Mucosa of descending colon (tissue), 3 donors: ENCODE results near the gene CAPN10. TPM values are rescaled to one million over a fixed set of nuclear protein-coding genes. Genes with fewer than 3 reads are reported as not detected.

Experiments used
- ATAC-seq: fragments of 200-7000 bp; cut with Tn5 transposase; one replicate; pipeline ENCODE4 v1.9.1; 2020; ENCODE audit warnings: mild to moderate bottlenecking, moderate library complexity
- DNase-seq, 3 donors: peaks; one replicate each; pipeline ENCODE4 v3.0.0-alpha.2; 2020
- H3K36me3 ChIP-seq: fragments of 200-600 bp; one replicate; pipeline ENCODE4 v1.8.0; 2021; ENCODE audit warnings: low read depth, mild to moderate bottlenecking
- H3K4me1 ChIP-seq: fragments of 200-600 bp; one replicate; pipeline ENCODE4 v1.8.0; 2021; ENCODE audit warnings: low read depth, mild to moderate bottlenecking
- H3K4me3 ChIP-seq: fragments of 200-600 bp; one replicate; pipeline ENCODE4 v1.8.0; 2021; ENCODE audit warnings: mild to moderate bottlenecking
- H3K9me3 ChIP-seq: fragments of 200-600 bp; one replicate; pipeline ENCODE4 v1.8.0; 2021; ENCODE audit warnings: mild to moderate bottlenecking
- CTCF ChIP-seq: fragments of 200-600 bp; IDR thresholded peaks from one replicate; pipeline ENCODE4 v1.8.0; 2022; ENCODE audit warnings: antibody characterized with exemption, mild to moderate bottlenecking
- intact Hi-C, 2 donors: fragments of 100-400 bp; cut with DNase I in 1 of 2; cut with micrococcal nuclease in 1 of 2; formaldehyde crosslinking; loops; one replicate each; pipeline versions ENCODE4 v1.11.0 to v1.11.1; 2022; cut with DNase I, micrococcal nuclease
- total RNA-seq, 3 donors: library from RNA; stranded (reverse); fragmentation: NEBNext Ultra II Directional in 2 of 3; extraction: Animal tissue kit (Norgen Biotek cat#: 25700) in 2 of 3; gene quantifications; one replicate each; pipeline versions ENCODE4 v1.2.1 to v1.2.4, GENCODE V29; 2021 to 2023
- donor health status: DM: no; HTN: no; CAD: no; lungs with moderate emphysema.
- donor health status: DM: no; HTN: no; CAD: no.
- donor health status: DM: no; HTN: yes; CAD: no.

Gene CAPN10
- total RNA-seq, 3 donors from 2014 or later: 34.0 to 55.5 (median 40.4) TPM

DNA sequence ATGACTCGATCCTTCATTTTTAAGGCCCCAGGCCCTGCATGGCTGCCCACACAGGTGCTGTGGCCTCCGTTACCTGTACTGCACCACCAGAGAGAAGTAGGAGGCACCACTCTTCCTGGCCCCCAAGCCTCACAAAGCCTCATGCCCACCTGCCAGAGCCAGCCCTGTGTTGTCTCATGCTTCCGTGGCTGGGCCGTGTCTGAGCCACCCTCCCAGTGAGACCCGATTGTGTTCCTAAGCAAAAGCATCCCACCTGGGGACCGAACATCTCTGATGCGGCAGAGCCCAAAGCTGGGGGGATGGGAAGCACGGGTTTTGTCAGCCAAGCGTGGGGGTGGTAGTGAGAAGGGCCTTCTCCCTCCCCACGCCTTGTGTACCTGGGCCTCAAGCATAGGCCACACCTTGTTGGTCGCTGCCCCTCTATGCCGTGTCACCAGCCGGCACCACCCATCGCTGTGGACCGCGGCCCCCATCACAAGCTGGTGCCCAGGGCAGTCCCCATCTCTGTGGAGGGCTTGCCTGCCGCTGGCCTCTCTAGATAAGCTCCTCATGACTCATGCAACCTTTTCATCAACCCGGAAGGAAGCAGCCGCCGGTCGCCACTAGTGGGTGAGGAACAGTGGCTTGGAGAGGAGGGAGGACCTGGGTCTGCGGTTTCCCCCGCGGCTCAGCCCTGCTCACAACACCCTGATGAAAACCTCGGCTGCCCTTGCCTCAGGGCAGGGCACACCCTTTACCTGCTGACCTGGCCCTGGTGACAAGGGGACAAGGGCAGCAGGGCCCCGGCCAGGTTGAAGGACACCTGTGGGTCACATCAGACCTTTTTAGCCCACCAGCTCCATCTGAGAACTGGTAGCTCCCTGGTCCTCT lies 21.0 kb upstream of the CAPN10 start:
- DNase-seq: peak; percentile 87 to 97 (median 89)
- Histone ChIP-seq H3K36me3 (no peaks in the 10 kb centered on the region), H3K4me3 (no peak overlapping the region), H3K4me1 (peaks cover 72% of the 10 kb centered on the region), H3K9me3 (no peaks in the 10 kb centered on the region)
- TF ChIP-seq CTCF: no peak
- intact Hi-C loops: no loop called here
- ATAC-seq: peak; percentile 54

DNA sequence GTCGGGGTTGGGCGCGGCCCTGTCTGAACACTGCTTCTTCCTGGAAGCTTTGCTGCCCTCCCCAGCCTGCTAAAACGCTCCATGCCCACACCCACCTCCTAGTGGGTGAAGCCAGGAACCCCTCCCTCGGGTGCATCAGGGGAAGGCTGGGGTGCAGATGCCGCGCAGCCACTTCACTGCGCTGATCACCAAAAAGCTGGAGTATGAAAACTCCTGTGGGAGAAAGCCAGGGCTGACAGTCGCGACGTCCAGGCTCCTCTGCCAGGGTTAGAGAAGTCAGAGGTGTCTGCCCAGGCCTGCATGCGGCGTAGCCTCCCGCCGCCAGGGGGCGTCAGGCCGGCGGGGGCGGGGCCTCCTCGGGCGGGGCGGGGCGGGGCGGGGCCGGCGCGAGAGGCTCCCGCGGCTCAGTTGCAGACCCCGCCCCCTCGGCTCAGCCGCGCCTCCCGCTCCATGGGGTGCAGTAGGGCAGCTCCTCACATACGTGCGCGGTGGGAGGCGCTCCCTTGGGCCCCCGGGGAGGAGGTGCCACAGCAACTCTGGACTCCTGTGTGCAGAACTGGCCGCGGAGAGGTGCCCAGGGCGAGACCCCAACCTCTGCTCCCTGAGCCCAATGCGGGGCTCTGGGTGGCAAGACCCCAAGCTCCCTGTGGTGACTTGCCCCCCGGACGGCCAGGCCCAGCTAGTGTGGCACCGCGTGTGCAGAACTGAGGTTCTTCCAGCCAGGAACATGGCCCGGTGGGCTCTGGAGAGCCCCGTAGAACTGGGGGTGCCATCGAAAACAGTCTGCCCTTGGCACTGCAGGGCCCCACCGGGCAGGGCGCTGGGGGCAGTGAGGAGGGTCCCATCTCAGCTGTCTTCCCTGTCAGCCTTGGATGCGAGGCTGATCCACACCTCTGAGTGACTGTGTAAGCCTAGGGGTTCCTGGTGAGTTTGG lies 20.1 kb upstream of the CAPN10 start:
- TF ChIP-seq CTCF: peak; percentile 96
- Histone ChIP-seq H3K4me1 (peaks cover 71% of the 10 kb centered on the region), H3K4me3 (no peak overlapping the region), H3K9me3 (no peaks in the 10 kb centered on the region), H3K36me3 (no peaks in the 10 kb centered on the region)
- ATAC-seq (peak; percentile 76), DNase-seq (peak; percentile 96 to 98 (median 97))
- intact Hi-C loops: no loop called here

DNA sequence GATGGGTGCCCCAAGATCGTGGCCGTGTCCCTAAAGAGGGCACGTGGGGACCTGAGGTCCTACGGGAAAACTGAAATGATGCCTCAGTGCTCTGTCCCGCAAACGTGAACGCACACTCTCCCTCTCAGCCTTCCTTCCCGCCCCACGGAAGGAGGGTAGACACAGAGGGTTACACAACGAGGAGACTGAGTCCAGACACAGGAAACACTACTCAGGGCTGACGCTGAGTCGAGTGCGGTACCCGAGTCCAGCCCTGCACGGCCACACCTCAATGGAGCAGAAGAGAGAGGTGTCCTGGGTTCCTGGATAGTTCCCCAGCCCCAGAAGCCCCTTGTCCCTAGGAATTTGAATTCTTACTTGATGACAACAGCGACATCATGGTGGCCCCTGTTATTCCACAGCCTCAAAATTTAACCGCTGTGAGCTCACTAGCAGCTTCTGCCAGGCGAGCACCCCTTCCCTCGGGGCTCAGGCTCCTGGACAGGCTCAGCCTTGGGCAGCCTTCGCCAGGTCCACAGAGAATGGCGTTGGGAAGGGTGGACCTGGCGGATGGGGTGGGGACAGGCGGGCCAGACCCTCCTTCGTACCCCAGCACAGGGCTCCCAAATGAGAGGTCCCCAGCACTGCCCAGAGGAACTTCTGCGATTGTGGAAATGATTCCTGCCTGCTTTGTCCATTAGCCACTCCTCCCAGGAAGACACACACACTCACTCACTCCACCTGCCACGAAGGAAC lies 19.2 kb upstream of the CAPN10 start:
- Histone ChIP-seq H3K4me3 (no peak overlapping the region), H3K4me1 (peaks cover 66% of the 10 kb centered on the region), H3K36me3 (peaks cover under 1% of the 10 kb centered on the region), H3K9me3 (no peaks in the 10 kb centered on the region)
- intact Hi-C loops: no loop called here
- peak; percentile 22 for ATAC-seq
- peak; percentile 48 to 73 (median 62) for DNase-seq
- TF ChIP-seq CTCF: no peak

DNA sequence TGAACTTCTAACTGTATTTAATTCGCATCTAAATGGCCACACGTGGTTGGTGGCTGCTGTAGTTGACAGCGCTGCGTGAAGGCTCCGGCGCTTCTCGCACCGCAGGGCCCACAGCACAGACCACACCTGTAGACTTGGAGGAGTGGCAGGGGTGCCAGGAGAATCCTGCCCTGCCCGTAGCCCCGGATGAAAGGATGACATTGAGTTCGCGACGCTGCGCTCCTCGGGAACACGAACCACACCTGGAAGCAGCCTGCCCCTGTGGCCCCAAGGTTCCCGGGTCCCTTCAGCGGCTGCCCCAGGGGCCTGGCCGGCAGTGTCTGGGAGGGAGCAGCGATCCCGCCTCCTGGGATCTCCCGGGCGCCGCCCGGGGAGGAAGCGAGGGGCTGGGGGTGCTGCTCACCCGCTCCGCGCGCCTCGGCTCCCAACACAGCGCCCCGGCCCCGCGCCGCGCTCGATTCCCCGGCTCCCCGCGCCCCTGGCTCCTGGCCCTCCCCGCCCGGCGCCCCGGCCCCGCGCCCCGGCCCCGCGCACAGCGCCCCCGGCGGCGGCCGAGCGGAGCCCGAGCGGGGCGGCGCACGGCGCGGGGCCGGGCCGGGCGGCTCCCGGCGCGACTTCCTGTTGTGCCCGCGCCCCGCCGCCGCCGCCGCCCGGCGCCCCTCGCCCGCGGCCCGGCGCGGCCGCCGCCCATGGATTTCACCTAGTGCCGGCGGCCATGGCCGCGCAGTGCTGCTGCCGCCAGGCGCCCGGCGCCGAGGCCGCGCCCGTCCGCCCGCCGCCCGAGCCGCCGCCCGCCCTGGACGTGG lies 18.5 kb upstream of the CAPN10 start, which contains the start of gene RNPEPL1:
Gene RNPEPL1 (plus strand): TSS at position 613 of the 806 bp plus-strand sequence. CDS start 103 bp downstream, at position 716.
- Histone ChIP-seq H3K4me1 (peaks cover 61% of the 10 kb centered on the region), H3K36me3 (peaks cover 3% of the 10 kb centered on the region), H3K4me3 (peak within 1 kb of the TSS; percentile 43), H3K9me3 (no peaks in the 10 kb centered on the region)
- peak; percentile 65 to 80 (median 77) for DNase-seq
- TF ChIP-seq CTCF: no peak
- peak; percentile 37 for ATAC-seq
- intact Hi-C loops: no loop called here
